NCI-H2227 treated with DMSO at 0.1 percent for 48 hours (cell line): ENCODE results near the gene C2orf49.
A peak's percentile ranks its signal among the peaks of the same experiment; 100 is the strongest.

Experiments used
- DNase-seq: peaks from one replicate; lab custom pipeline; 2025; lab: John Stamatoyannopoulos, UW

C2orf49 gene

GRCh38 chr2:105383432-105384166, 46.3 kb downstream of the C2orf49 start:
- DNase-seq: no peak

DNA sequence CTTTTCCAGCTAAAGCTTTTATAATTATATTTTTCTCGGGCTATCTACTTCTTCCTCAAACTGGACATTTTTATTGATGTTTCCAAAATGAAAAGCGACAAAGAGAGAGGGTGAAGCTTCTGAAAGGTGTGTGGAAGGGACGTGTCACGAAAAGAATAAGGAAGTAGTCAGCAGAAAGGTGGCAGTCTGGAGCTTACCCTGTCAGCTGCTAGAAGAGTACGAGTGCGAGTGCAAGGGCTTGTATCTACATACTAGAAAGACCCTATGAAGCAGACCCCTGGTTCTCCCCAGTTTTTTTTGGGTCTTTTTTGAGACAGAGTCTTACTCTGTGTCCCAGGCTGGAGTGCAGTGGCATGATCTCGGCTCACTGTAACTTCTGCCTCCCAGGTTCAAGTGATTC, 46.9 kb downstream of the C2orf49 start:
- no peak for DNase-seq

DNA sequence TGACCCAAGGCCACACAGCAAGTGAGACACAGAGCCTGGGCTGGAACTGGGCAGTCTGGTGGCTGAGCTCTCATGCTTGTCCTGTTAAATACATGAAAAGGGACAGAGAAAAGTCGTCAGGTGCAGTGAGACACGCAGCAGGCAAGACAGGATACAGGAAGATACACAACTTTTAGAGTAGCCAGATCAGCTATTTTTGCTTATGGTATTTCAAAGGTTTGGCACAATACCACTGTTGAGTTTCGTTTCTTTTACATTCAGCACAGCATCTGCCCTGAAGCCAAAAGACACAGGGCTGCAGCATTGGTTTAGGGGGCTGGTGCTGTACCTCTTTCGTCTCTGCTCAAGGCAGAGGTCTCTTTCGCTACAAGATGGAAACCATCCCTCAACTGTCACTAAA, 47.5 kb downstream of the C2orf49 start:
- no peak for DNase-seq

GRCh38 chr2:105385731-105386540, 48.6 kb downstream of the C2orf49 start:
- no peak for DNase-seq

GRCh38 chr2:105387225-105387624, 49.9 kb downstream of the C2orf49 start:
- no peak for DNase-seq

DNA sequence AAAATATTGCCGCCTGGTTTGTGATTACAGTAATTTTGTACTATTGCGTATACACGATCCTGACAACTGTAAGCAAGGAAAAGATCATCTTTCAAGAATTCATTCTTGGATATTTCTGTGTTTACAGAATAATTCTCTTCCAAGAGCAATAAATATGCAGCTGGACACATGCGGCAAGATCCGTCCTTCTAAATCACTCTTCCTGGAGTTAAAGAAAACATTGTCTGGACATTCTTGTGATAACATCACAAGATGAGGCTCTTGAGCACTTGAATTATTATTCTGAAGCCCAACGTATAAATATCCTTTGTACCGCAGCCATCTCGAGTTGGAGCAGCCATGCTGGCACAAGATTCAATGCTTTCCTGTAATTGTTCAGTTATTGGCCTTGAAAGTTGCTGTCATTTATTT, 51.6 kb downstream of the C2orf49 start:
- no peak for DNase-seq

GRCh38 chr2:105390454-105390853, 53.1 kb downstream of the C2orf49 start:
- DNase-seq: no peak

DNA sequence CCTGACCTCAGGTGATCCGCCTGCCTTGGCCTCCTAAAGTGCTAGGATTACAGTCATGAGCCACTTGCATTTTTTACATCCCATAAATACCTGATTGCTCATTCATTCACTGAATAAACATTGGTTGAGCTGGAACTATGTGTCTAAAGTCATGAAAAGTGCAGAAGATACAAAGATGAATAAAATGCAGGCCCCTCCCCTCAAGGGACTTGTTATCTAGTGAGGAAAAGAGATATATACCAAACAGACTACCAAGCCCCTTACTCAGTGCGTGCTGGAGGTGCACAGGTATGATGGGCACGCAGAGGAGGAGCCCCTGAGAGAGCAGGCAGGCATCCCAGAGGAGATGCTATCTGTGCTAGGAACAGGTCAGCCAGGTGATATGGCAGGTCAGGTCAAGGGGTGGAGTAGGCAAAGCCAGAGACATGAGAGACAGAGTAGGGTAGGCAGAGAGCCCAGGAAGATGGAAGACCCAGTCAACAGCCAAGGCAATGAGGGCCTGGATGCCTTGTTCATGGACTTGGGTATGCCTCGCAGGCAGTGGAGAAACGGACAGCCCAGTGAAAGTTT, 53.8 kb downstream of the C2orf49 start:
- no peak for DNase-seq

GRCh38 chr2:105391763-105392662, 54.7 kb downstream of the C2orf49 start:
- DNase-seq: no peak

DNA sequence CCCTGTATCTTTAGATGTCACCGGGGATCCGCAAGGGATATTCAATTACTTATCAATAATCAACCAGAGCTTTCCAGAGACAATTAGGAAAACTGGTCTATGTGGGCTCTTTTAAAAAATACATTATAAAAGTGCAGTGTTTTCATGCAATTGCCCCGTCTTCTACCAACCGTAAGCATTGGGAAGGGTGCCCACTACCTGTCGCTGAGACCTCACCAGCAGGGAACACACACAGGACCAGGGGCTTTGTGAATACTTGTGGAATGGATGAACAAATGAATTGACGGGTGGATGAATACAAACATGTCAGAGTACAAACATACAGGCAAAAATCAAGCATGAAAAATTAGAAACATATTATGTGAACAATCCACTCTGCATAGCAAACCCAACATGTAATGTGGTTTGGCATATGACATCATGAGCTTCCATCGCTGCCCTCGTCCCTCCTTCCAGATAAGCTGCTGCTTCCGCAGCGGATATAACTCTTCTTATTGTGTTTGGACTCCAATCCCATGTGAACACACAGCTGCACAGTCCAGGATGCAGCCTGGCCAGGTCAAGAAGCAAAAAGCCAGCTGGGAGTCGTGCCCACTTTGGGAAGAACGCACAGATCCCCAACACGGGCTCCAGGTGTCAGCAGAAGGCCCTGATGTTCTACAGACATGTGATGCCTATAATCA, 56.2 kb downstream of the C2orf49 start:
- no peak for DNase-seq

DNA sequence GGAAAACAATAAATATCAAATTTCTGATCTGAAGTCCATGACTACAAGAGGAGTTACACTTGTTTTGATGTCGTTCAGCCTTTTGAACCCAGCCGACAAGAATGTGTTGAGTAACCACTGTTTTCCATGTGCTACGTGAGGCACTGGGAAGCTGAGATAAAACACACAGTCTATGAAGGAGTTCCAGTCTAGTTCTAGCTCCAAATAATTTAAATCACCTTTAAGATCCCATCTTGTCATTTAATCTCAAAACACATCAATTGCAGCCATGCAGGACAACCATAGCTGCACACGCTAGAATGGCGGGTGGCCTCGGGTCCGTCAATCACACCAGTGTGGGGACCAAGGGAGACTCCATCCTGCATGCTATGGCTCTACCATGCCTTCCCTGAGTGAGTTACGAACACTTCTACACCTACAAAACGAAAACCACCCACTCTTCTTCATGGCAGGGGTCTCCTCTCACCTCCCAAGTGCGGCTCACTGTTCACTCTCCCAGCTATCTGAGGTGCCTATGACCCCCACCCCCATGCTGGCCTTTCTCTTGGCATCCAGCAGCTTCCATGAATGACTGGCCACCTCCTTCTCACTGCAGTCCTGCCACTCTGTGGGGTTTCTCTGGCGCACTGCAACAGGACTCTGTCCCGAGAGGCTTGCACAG, 57.7 kb downstream of the C2orf49 start:
- no peak for DNase-seq

GRCh38 chr2:105395691-105396090, 58.4 kb downstream of the C2orf49 start:
- no peak for DNase-seq

DNA sequence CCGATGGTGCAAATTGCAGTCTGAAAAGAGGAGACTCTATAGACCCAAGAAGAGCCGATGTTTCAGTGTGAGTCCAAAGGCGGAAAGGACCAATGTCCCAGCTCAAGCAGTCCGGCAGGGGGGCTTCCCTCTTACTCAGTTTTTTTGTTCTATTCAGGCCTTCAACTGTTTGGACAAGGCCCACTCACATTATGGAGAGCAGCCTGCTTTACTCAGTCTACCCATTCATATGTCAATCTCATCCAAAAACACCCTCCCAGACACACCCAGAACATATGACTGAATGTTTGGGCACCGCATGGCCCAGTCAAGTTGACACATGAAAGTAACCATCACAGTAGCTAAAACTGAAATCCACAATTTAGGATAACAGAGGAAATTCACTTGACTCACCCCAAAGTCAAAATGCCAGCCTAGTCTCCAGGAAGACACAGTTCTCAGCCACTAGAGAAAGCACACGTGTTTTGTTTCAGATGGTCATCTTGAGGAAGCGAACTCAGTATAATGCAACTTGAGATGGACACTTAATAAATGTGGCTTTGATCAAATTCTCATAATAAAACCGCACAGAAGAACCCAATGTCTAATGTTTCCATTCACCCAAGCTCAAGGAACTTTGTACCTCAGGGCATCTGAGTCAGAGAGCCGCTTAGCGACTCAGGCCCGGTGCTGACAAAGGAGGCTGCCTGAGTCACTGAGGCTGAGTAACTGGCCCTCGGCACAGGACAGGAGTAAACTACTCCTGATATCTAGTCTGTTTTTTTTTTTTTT, 59.1 kb downstream of the C2orf49 start:
- DNase-seq: no peak

DNA sequence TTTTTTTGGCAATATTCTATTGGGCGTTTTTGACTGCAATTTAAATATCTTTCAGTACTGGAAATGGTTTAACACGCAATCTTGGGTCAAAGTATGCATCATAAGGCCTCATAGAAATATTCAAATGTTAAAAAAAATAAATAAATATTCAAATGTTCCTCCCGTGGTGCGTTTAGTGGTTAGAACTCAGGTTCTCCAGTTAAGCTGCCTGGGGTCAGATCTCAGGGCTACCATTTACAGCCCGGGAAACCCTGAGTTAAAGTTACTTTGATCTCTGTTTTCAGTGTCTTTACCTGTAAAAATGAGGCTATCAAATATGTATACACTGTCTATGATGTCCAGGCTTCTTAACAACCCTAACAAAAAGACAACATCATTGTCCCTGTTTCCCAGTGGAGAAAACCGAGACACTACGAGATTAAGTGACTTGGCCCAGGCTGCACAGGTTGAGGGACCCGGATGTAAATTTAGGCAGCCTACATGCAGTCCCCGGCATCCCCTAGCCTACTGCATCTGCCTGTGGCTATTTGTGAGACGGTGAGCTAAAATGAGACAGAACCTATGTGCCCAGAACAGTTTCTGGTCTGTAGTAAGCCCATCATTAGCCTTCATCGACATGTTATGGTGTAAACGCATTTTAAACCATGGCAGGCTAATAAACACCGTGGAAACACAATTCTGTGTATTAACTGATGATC, 59.8 kb downstream of the C2orf49 start:
- DNase-seq: no peak

DNA sequence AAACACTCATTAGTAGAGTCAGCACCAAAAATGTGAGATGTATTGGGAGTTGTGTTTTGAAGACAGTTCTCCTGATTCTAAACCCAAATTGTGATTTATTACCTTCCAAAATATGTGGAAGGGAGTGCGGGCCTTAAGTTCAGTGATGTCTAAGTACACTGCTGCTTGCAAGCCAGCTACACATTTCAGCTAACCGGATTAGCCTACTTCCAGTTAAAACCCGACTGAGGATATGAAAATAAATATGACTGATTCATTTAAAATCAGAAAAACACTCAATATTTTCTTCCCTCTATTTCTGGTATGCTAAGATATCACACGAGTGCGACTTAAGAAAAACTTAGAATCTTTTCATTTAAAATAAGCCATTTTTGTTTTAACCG, 60.6 kb downstream of the C2orf49 start:
- DNase-seq: no peak

GRCh38 chr2:105398336-105399206, 61.2 kb downstream of the C2orf49 start, which contains the start of gene FHL2:
TSS of gene FHL2 (minus strand) at chr2:105399051. CDS start at chr2:105386516, 12,535 bp downstream.
- peak; percentile 3 for DNase-seq
